Right atrium auricular region (tissue), 2 donors: ENCODE measurements around the gene DDX4. TPM values are rescaled to one million over a fixed set of nuclear protein-coding genes. Genes with fewer than 3 reads are reported as not detected.

Experiments
- DNase-seq: peaks from one replicate; pipeline ENCODE4 v3.0.0-alpha.2; 2019; ENCODE audit warnings: low spot score
- H3K27ac ChIP-seq, 2 donors: fragments of 200-600 bp; sonication (generic); 1 replicate in 1 of 2; 2 replicates in 1 of 2; pipeline ENCODE4 v1.5.1; 2016 to 2019
- H3K27me3 ChIP-seq, 2 donors: fragments of 200-600 bp; sonication (generic); one replicate each; pipeline versions ENCODE4 v1.5.1 to v1.6.0; 2017 to 2019
- H3K36me3 ChIP-seq: fragments of 200-600 bp; sonication (generic); one replicate; pipeline ENCODE4 v1.5.1; 2016
- H3K4me1 ChIP-seq, 2 donors: fragments of 200-600 bp; sonication (generic); one replicate each; pipeline versions ENCODE4 v1.5.1 to v1.6.0; 2017 to 2019
- H3K4me3 ChIP-seq, 2 donors: fragments of 200-600 bp; sonication (generic); 1 replicate in 1 of 2; 2 replicates in 1 of 2; pipeline ENCODE4 v1.5.1; 2017 to 2019; ENCODE audit warnings: mild to moderate bottlenecking in 1 of 2, moderate library complexity in 1 of 2
- H3K9me3 ChIP-seq, 2 donors: fragments of 200-600 bp; sonication (generic); one replicate each; pipeline ENCODE4 v1.5.1; 2019
- total RNA-seq, 2 donors: library from RNA; depleted of rRNA; stranded (reverse); fragments of >200 nt; gene quantifications; one replicate each; pipeline ENCODE4 v1.1.0, GENCODE V29; 2016
- TF ChIP-seq, protein P1 (sequence below), 2 donors: fragments of 200-600 bp; sonication (generic); IDR thresholded peaks; one replicate each; pipeline ENCODE4 v1.5.1; 2019; ENCODE audit warnings: antibody characterized with exemption in 2 of 2

The DDX4 gene
- total RNA-seq, 2 donors from 2014 or later: not detected

GRCh38 chr5:55817030-55817429, 79.2 kb downstream of the DDX4 start:
- Histone ChIP-seq H3K4me1 (peaks cover 0 to 8% of the 10 kb centered on the region in 2 donors), H3K9me3 (no peaks in the 10 kb centered on the region), H3K27me3 (peaks cover 7 to 8% of the 10 kb centered on the region in 2 donors), H3K4me3 (no peak overlapping the region), H3K27ac (no peak overlapping the region), H3K36me3 (no peaks in the 10 kb centered on the region)
- no peak for DNase-seq
- TF ChIP-seq, protein P1, sequence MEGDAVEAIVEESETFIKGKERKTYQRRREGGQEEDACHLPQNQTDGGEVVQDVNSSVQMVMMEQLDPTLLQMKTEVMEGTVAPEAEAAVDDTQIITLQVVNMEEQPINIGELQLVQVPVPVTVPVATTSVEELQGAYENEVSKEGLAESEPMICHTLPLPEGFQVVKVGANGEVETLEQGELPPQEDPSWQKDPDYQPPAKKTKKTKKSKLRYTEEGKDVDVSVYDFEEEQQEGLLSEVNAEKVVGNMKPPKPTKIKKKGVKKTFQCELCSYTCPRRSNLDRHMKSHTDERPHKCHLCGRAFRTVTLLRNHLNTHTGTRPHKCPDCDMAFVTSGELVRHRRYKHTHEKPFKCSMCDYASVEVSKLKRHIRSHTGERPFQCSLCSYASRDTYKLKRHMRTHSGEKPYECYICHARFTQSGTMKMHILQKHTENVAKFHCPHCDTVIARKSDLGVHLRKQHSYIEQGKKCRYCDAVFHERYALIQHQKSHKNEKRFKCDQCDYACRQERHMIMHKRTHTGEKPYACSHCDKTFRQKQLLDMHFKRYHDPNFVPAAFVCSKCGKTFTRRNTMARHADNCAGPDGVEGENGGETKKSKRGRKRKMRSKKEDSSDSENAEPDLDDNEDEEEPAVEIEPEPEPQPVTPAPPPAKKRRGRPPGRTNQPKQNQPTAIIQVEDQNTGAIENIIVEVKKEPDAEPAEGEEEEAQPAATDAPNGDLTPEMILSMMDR (IDR thresholded peaks at IDR 0.05): no peak

GRCh38 chr5:55820488-55820887, 82.6 kb downstream of the DDX4 start:
- Histone ChIP-seq H3K9me3 (no peaks in the 10 kb centered on the region), H3K4me1 (peaks cover 0 to 10% of the 10 kb centered on the region in 2 donors), H3K27ac (no peak overlapping the region), H3K27me3 (peaks cover 7 to 8% of the 10 kb centered on the region in 2 donors), H3K36me3 (no peaks in the 10 kb centered on the region), H3K4me3 (no peak overlapping the region)
- no peak for DNase-seq
- TF ChIP-seq, protein P1 (IDR thresholded peaks at IDR 0.05): no peak

DNA sequence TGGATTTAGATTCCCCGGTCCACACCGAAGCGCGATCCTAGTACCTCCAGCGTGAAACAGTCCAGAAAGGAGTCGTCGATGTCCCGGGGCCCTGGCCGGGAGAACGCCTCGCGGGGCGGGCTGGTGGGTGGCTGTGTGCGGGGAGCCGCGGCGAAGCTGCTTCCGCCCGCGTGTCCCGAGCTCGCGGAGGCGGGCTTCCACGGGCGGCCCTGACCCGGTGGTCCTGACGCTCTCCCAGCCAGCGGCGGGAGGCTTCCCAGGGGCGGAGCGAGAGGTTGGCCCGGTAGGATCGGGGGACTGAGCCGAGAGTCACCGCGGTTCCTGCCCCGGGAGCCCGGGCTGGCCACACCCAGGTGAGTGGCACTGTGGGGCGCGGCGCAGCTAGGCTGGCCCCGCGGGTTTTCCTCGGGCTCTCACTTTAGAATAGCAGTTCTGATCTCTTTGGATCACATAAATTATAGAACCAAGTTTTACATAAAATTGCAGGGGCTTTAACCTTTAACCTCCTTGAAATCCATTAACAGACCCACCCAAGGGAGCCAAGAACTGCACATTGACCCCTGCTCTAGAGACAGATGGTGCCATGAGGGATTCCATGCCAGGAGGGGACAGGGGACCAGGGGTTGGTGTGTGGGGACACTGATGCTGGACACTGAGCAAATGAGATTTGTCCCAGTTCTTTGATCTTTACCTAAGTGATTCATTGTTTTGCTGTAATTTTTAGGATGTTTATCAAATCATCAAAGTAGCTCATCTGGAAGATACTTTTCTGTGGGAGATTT, 84.1 kb downstream of the DDX4 start:
- no peak for DNase-seq
- peaks cover 0 to 10% of the 10 kb centered on the region in 2 donors for H3K4me1 ChIP-seq
- TF ChIP-seq, protein P1 (IDR thresholded peaks at IDR 0.05): no peak
- peak overlapping the region; percentile 24 to 46 for H3K4me3 ChIP-seq
- H3K9me3 ChIP-seq: no peaks in the 10 kb centered on the region
- H3K27ac ChIP-seq: no peak overlapping the region
- peaks cover 7 to 8% of the 10 kb centered on the region in 2 donors for H3K27me3 ChIP-seq
- no peaks in the 10 kb centered on the region for H3K36me3 ChIP-seq

- TF ChIP-seq, protein P1 (IDR thresholded peaks at IDR 0.05): no peak
- peaks cover 7 to 8% of the 10 kb centered on the region in 2 donors for H3K27me3 ChIP-seq
Observed at GRCh38 chr5:55823151-55823796, 85.4 kb downstream of the DDX4 start.

DNA sequence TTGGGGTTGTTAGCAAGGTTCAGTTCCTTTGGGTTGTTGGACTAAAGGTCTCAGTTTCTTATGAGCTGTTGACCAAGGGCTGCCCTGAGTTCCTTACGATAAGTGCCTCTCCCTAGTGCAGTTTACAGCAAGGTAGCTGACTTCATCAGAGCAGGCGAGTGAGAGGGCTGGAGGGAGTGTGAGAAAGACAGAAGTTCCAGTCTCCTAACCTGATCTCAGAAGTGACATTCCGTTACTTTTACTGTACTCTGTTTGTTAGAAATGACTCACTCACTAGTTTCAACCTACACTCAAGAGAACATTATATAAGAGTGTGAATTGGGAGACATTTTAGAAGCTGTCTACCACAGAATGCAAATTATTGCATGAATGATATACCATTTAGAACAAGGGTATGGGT, 92.1 kb downstream of the DDX4 start:
- TF ChIP-seq, protein P1 (IDR thresholded peaks at IDR 0.05): no peak
- H3K36me3 ChIP-seq: no peaks in the 10 kb centered on the region
- DNase-seq: no peak

More at GRCh38 chr5:55823151-55823796, 85.4 kb downstream of the DDX4 start:
- H3K4me1 ChIP-seq: peaks cover 0 to 10% of the 10 kb centered on the region in 2 donors
- H3K9me3 ChIP-seq: no peaks in the 10 kb centered on the region
- H3K27ac ChIP-seq: no peak overlapping the region
- DNase-seq: no peak
- no peak overlapping the region for H3K4me3 ChIP-seq
- H3K36me3 ChIP-seq: no peaks in the 10 kb centered on the region

More for the DNA sequence above, 92.1 kb downstream of the DDX4 start:
- Histone ChIP-seq H3K9me3 (no peaks in the 10 kb centered on the region), H3K27me3 (no peaks in the 10 kb centered on the region), H3K4me1 (no peaks in the 10 kb centered on the region), H3K4me3 (no peak overlapping the region), H3K27ac (no peak overlapping the region)
